Neural progenitor cell (in vitro differentiated cells): ENCODE data around the gene ZC3H12D. TPM values are rescaled to one million over a fixed set of nuclear protein-coding genes. Genes with fewer than 3 reads are reported as not detected.

Experiments used
- DNase-seq: peaks from one replicate; pipeline ENCODE4 v3.0.0-alpha.2; 2016; ENCODE audit warnings: low spot score
- H2AFZ ChIP-seq: fragments of 200-600 bp; sonication (generic); replicated peaks from 2 replicates; pipeline ENCODE4 v1.6.1; 2016; ENCODE audit warnings: antibody characterized with exemption
- H3F3A ChIP-seq: fragments of 200-600 bp; sonication (generic); 2 replicates; pipeline ENCODE4 v1.6.1; 2016; ENCODE audit warnings: antibody characterized with exemption, low read depth
- H3K27ac ChIP-seq: fragments of 200-600 bp; sonication (generic); 2 replicates; pipeline ENCODE4 v1.5.1; 2016; ENCODE audit warnings: mild to moderate bottlenecking
- H3K27me3 ChIP-seq: fragments of 200-600 bp; sonication (generic); 2 replicates; pipeline ENCODE4 v1.6.1; 2016; ENCODE audit warnings: mild to moderate bottlenecking, moderate library complexity
- H3K36me3 ChIP-seq: fragments of 200-600 bp; sonication (generic); 2 replicates; pipeline ENCODE4 v1.5.1; 2016
- H3K4me1 ChIP-seq: fragments of 200-600 bp; sonication (generic); 2 replicates; pipeline ENCODE4 v1.6.1; 2016; ENCODE audit warnings: mixed run types
- H3K4me2 ChIP-seq: fragments of 200-600 bp; sonication (generic); 2 replicates; pipeline ENCODE4 v1.6.1; 2016
- H3K4me3 ChIP-seq: fragments of 200-600 bp; sonication (generic); 2 replicates; pipeline ENCODE4 v1.5.1; 2016
- H3K79me2 ChIP-seq: fragments of 200-600 bp; sonication (generic); 2 replicates; pipeline ENCODE4 v1.6.1; 2016; ENCODE audit warnings: low read depth
- H3K9ac ChIP-seq: fragments of 200-600 bp; sonication (generic); 2 replicates; pipeline ENCODE4 v1.6.1; 2016
- H3K9me3 ChIP-seq: fragments of 200-600 bp; sonication (generic); 2 replicates; pipeline ENCODE4 v1.5.1; 2016; ENCODE audit warnings: low read depth
- H4K20me1 ChIP-seq: fragments of 200-600 bp; sonication (generic); 2 replicates; pipeline ENCODE4 v1.6.1; 2016; ENCODE audit warnings: low read depth
- H3K27ac Mint-ChIP-seq: 3 replicates; pipeline ENCODE4 v1.8.0; 2021; ENCODE audit warnings: mixed read lengths
- H3K27me3 Mint-ChIP-seq: 2 replicates; pipeline ENCODE4 v1.8.0; 2022; ENCODE audit warnings: low read depth, mild to moderate bottlenecking, inconsistent platforms, moderate library complexity, mixed read lengths; ENCODE audit not compliant: insufficient read depth
- H3K36me3 Mint-ChIP-seq: 3 replicates; pipeline ENCODE4 v1.8.0; 2021; ENCODE audit warnings: mixed read lengths
- H3K4me1 Mint-ChIP-seq: 3 replicates; pipeline ENCODE4 v1.8.0; 2021; ENCODE audit warnings: mixed read lengths
- H3K4me3 Mint-ChIP-seq: 3 replicates; pipeline ENCODE4 v1.8.0; 2021; ENCODE audit warnings: mild to moderate bottlenecking, moderate library complexity, mixed read lengths
- H3K9me3 Mint-ChIP-seq: 3 replicates; pipeline ENCODE4 v1.8.0; 2020; ENCODE audit warnings: mixed read lengths
- EZH2 ChIP-seq: fragments of 200-600 bp; sonication (generic); IDR thresholded peaks from 2 replicates; pipeline ENCODE4 v1.6.1; 2017; ENCODE audit warnings: antibody characterized with exemption, mild to moderate bottlenecking, moderate library complexity
- EZH2phosphoT487 ChIP-seq: fragments of 200-600 bp; sonication (generic); IDR thresholded peaks from 2 replicates; pipeline ENCODE4 v1.6.1; 2017; ENCODE audit warnings: antibody characterized with exemption
- total RNA-seq: library from RNA; depleted of rRNA; stranded (reverse); fragments of >200 nt; gene quantifications from 2 replicates; pipeline ENCODE4 v1.2.3, GENCODE V29; 2015; ENCODE audit warnings: low replicate concordance
- TF ChIP-seq, protein P1 (sequence below): fragments of 200-600 bp; sonication (generic); IDR thresholded peaks from 2 replicates; pipeline ENCODE4 v1.5.1; 2017; ENCODE audit warnings: antibody characterized with exemption, mild to moderate bottlenecking

ZC3H12D gene
- total RNA-seq, 1 donor from 2014 or later: not detected

DNA sequence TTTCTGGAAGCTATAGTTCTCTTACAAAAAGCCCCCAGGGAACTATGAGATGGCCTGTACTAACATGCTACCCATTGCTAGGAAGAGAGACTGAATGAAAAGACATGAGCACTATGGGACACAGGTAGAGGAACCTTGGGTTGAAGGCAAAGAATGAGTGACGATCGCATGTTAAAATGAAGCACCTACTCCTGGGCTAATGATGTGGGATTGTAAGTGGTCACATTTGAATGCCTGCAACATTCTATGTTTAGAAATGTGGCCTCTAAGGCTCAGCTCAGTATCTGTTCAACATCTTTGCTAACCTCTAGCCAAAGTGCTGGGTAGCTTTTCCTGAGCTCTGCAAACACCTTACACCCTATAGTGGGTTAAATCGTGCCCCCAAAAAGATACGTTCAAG lies 5.2 kb upstream of the ZC3H12D start:
- Mint-ChIP-seq H3K4me3 (no peak overlapping the region), H3K27ac (no peak overlapping the region), H3K9me3 (no peaks in the 10 kb centered on the region), H3K36me3 (no peaks in the 10 kb centered on the region), H3K27me3 (peaks cover 4% of the 10 kb centered on the region), H3K4me1 (peaks cover 3% of the 10 kb centered on the region)
- Histone ChIP-seq H2AFZ (no peak overlapping the region), H3K27me3 (no peaks in the 10 kb centered on the region), H3K4me1 (no peaks in the 10 kb centered on the region), H3K36me3 (no peaks in the 10 kb centered on the region), H3K79me2 (no peaks in the 10 kb centered on the region), H4K20me1 (no peaks in the 10 kb centered on the region), H3K9me3 (no peaks in the 10 kb centered on the region), H3K4me2 (no peak overlapping the region), H3K27ac (no peak overlapping the region), H3K9ac (no peak overlapping the region), H3F3A (no peaks in the 10 kb centered on the region), H3K4me3 (no peak overlapping the region)
- TF ChIP-seq EZH2 (no peak), EZH2phosphoT487 (no peak)
- TF ChIP-seq, protein P1, sequence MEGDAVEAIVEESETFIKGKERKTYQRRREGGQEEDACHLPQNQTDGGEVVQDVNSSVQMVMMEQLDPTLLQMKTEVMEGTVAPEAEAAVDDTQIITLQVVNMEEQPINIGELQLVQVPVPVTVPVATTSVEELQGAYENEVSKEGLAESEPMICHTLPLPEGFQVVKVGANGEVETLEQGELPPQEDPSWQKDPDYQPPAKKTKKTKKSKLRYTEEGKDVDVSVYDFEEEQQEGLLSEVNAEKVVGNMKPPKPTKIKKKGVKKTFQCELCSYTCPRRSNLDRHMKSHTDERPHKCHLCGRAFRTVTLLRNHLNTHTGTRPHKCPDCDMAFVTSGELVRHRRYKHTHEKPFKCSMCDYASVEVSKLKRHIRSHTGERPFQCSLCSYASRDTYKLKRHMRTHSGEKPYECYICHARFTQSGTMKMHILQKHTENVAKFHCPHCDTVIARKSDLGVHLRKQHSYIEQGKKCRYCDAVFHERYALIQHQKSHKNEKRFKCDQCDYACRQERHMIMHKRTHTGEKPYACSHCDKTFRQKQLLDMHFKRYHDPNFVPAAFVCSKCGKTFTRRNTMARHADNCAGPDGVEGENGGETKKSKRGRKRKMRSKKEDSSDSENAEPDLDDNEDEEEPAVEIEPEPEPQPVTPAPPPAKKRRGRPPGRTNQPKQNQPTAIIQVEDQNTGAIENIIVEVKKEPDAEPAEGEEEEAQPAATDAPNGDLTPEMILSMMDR: no peak
- no peak for DNase-seq

DNA sequence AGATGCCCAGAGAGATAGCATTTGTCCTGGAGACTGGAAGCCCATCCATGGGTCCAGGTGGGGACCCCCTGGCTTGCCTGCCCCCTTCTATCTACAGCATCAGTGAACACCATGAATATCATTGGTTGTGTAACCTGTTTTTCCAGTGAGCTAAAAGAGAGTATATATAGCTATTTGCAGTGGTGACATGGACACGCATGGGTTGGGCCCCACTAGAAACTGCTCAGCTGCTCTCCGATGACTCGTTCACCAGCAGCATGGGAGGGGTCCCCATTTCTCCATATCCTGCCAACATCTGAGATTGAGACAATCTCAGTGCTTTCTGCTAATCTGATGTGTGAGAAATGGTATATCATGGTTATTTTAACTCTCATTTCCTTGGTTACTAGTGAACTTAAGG lies 4.0 kb upstream of the ZC3H12D start:
- Histone ChIP-seq H3K9ac (no peak overlapping the region), H3K36me3 (no peaks in the 10 kb centered on the region), H3K27me3 (no peaks in the 10 kb centered on the region), H3F3A (no peaks in the 10 kb centered on the region), H3K4me1 (no peaks in the 10 kb centered on the region), H4K20me1 (no peaks in the 10 kb centered on the region), H3K4me2 (no peak overlapping the region), H3K9me3 (no peaks in the 10 kb centered on the region), H2AFZ (no peak overlapping the region), H3K4me3 (no peak overlapping the region), H3K79me2 (no peaks in the 10 kb centered on the region), H3K27ac (no peak overlapping the region)
- Mint-ChIP-seq H3K4me3 (no peak overlapping the region), H3K9me3 (no peaks in the 10 kb centered on the region), H3K27ac (no peak overlapping the region), H3K36me3 (no peaks in the 10 kb centered on the region), H3K27me3 (peaks cover 4% of the 10 kb centered on the region), H3K4me1 (peaks cover 10% of the 10 kb centered on the region)
- TF ChIP-seq, protein P1: no peak
- TF ChIP-seq EZH2phosphoT487 (no peak), EZH2 (no peak)
- no peak for DNase-seq

DNA sequence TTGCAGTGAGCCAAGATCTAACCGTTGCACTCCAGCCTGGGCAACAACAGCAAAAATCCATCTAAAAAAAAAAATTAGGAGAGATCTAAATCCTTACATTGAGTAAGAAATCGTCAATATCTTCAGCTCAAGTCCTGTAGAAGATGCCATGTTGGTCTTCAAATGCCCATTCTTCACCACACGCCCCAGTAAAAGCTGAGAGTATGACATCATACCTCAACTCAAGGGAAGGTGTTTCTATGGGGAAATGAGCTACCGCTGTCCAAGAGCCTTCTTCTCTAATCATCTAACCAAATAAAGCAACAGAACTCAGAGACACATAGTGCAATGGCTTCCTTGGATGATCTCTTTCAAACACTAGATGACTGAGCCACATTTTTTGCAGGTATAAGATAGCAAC lies 2.5 kb upstream of the ZC3H12D start:
- H3K4me3 ChIP-seq: no peak overlapping the region
- TF ChIP-seq EZH2phosphoT487 (no peak), EZH2 (no peak)
- TF ChIP-seq, protein P1: no peak
- H3K9ac ChIP-seq: no peak overlapping the region
- no peaks in the 10 kb centered on the region for H3K9me3 ChIP-seq
- Mint-ChIP-seq H3K4me3 (no peak overlapping the region), H3K27me3 (peaks cover 4% of the 10 kb centered on the region), H3K9me3 (no peaks in the 10 kb centered on the region), H3K36me3 (no peaks in the 10 kb centered on the region), H3K27ac (no peak overlapping the region), H3K4me1 (peaks cover 14% of the 10 kb centered on the region)
- H3K79me2 ChIP-seq: no peaks in the 10 kb centered on the region
- H3K4me1 ChIP-seq: peaks cover under 1% of the 10 kb centered on the region
- H4K20me1 ChIP-seq: no peaks in the 10 kb centered on the region
- H3F3A ChIP-seq: no peaks in the 10 kb centered on the region
- no peak for DNase-seq
- no peak overlapping the region for H3K27ac ChIP-seq
- no peaks in the 10 kb centered on the region for H3K36me3 ChIP-seq
- no peak overlapping the region for H2AFZ ChIP-seq
- no peaks in the 10 kb centered on the region for H3K27me3 ChIP-seq
- H3K4me2 ChIP-seq: no peak overlapping the region
